ENCODE measurements around the gene THSD7B. TPM values are rescaled to one million over a fixed set of nuclear protein-coding genes. Genes with fewer than 3 reads are reported as not detected.

THSD7B gene
- total and polyA plus RNA-seq, 2 of the 8 experiments (the other 6 are each of a cell fraction or from before 2014, with no cell fraction given) = 0.60 to 2.9 TPM

GRCh38 chr2:137193401-137193800 lies 428.1 kb downstream of the THSD7B start:
- no peak overlapping the region for H3K4me3 ChIP-seq (ENCODE audit: extremely low read depth in 1 of 4, insufficient read depth in 2 of 4, low read depth in 3 of 4, low read length in 4 of 4)
- H4K91ac ChIP-seq (replicated peaks; ENCODE audit: insufficient read length, low read length) = no peak overlapping the region
- no peak overlapping the region for H3K56ac ChIP-seq (replicated peaks; ENCODE audit: insufficient read length, low read depth, low read length)
- H3K27me3 ChIP-seq (replicated peaks in 1 of 4; ENCODE audit: control insufficient read depth in 3 of 4, extremely low read depth in 1 of 4, insufficient read depth in 3 of 4, low read length in 3 of 4) = peaks cover 0 to 3% (median under 1%) of the 10 kb centered on the region in 4 experiments; a peak in 2 of 7 replicates
- H2BK12ac ChIP-seq (ENCODE audit: low read depth, low read length) = no peak overlapping the region
- no peak overlapping the region for H2BK5ac ChIP-seq (ENCODE audit: low read depth, low read length)
- no peaks in the 10 kb centered on the region for H3K23me2 ChIP-seq (ENCODE audit: low read depth, low read length)
- H3K23ac ChIP-seq (ENCODE audit: insufficient read length) = no peak overlapping the region
- no peak overlapping the region for H2BK20ac ChIP-seq (ENCODE audit: low read length)
- H3K79me1 ChIP-seq (ENCODE audit: low read depth, low read length) = no peaks in the 10 kb centered on the region
- peaks cover 0 to 4% (median 0%) of the 10 kb centered on the region in 4 experiments; a peak in 3 of 7 replicates for H3K4me1 ChIP-seq (replicated peaks in 1 of 4; ENCODE audit: control insufficient read depth in 3 of 4, insufficient read depth in 4 of 4, low read length in 3 of 4)
- H2BK15ac ChIP-seq (ENCODE audit: low read length) = no peak overlapping the region
- H3K79me2 ChIP-seq (ENCODE audit: control insufficient read depth in 1 of 2, insufficient read depth in 2 of 2, low read length in 2 of 2) = no peaks in the 10 kb centered on the region
- no peak overlapping the region for H2AK5ac ChIP-seq (ENCODE audit: low read depth, low read length)
- H4K5ac ChIP-seq (ENCODE audit: insufficient read length, low read depth, low read length) = no peak overlapping the region
- H3K18ac ChIP-seq (ENCODE audit: extremely low read depth, low read length) = no peak overlapping the region
- H3K4me2 ChIP-seq (ENCODE audit: insufficient read depth in 1 of 2, low read depth in 2 of 2, low read length in 2 of 2) = no peak overlapping the region
- ChIA-PET CTCF (ENCODE audit: partially characterized antibody) (no interaction called here), POLR2A (ENCODE audit: partially characterized antibody) (no interaction called here)
- no peak for FAIRE-seq
- DNase-seq (ENCODE audit: low read depth in 1 of 2, low spot score in 2 of 2) = no peak
- H4K8ac ChIP-seq (ENCODE audit: extremely low read depth, insufficient read depth, low read length) = no peak overlapping the region
- no peak overlapping the region for H3K27ac ChIP-seq (ENCODE audit: low read depth, low read length)
- H4K20me1 ChIP-seq (replicated peaks in 1 of 2; ENCODE audit: control insufficient read depth in 1 of 2, insufficient read depth in 2 of 2, low read length in 2 of 2) = no peaks in the 10 kb centered on the region
- H3K36me3 ChIP-seq (ENCODE audit: control insufficient read depth in 2 of 4, insufficient read depth in 4 of 4, low read length in 3 of 4) = no peaks in the 10 kb centered on the region
- no peak overlapping the region for H3K9ac ChIP-seq (replicated peaks in 1 of 4; ENCODE audit: extremely low read depth in 1 of 4, low read depth in 3 of 4, low read length in 3 of 4)
- no peak overlapping the region for H3K4ac ChIP-seq (replicated peaks; ENCODE audit: insufficient read length, low read depth, low read length)
- H2AFZ ChIP-seq (ENCODE audit: low read length) = no peak overlapping the region
- no peaks in the 10 kb centered on the region for H3K9me3 ChIP-seq (ENCODE audit: insufficient read depth in 2 of 2, low read depth in 1 of 2, low read length in 1 of 2)
- H2BK120ac ChIP-seq (replicated peaks; ENCODE audit: low read depth, low read length) = no peak overlapping the region
- H3K14ac ChIP-seq (ENCODE audit: insufficient read length) = no peak overlapping the region
- 94% methylated on average over 3 of the region's 3 CpGs; no CpG with 5 or more reads in 1 of the 2 experiments for WGBS, 2 experiments (ENCODE audit: extremely low coverage in 1 of 2, insufficient coverage in 1 of 2, insufficient read length in 1 of 2, insufficient replicate concordance in 2 of 2, low coverage in 1 of 2, low lambda C conversion rate in 2 of 2, missing lambda C conversion rate in 1 of 2)
- TF ChIP-seq SAP30 (IDR thresholded peaks at IDR 0.05; ENCODE audit: insufficient read depth, insufficient replicate concordance, low read length) (no peak), YY1 (IDR thresholded peaks at IDR 0.05; ENCODE audit: low read depth, low read length) (no peak), HDAC2 (IDR thresholded peaks at IDR 0.05; ENCODE audit: borderline replicate concordance in 1 of 2, low read depth in 2 of 2, low read length in 2 of 2) (no peak), SRF (IDR thresholded peaks at IDR 0.05; ENCODE audit: low read depth, low read length) (no peak), ASH2L (IDR thresholded peaks at IDR 0.05; ENCODE audit: low read length) (no peak), SP1 (IDR thresholded peaks at IDR 0.05; ENCODE audit: low read depth, low read length) (no peak), CREB1 (IDR thresholded peaks at IDR 0.05) (no peak), CTBP2 (IDR thresholded peaks at IDR 0.05; ENCODE audit: borderline replicate concordance, insufficient read depth, insufficient read length, low read length) (no peak)
